Fibroblast of pulmonary artery (primary cell): Measurements from ENCODE around the gene FAM216B.

ENCODE experiments used
- DNase-seq: peaks from one replicate; pipeline ENCODE4 v3.0.0-alpha.2; 2010; ENCODE audit warnings: low read depth
- H3K4me3 ChIP-seq: replicated peaks from 2 replicates; pipeline ENCODE4 v1.5.1; 2011; ENCODE audit warnings: low read depth, mild to moderate bottlenecking, control low read depth, low read length, moderate library complexity
- TF ChIP-seq, protein P1 (sequence below): IDR thresholded peaks from 2 replicates; pipeline ENCODE4 v1.5.1; 2011; ENCODE audit warnings: mild to moderate bottlenecking, control low read depth, low read length, inconsistent platforms; ENCODE audit errors: missing control alignments

FAM216B gene

DNA sequence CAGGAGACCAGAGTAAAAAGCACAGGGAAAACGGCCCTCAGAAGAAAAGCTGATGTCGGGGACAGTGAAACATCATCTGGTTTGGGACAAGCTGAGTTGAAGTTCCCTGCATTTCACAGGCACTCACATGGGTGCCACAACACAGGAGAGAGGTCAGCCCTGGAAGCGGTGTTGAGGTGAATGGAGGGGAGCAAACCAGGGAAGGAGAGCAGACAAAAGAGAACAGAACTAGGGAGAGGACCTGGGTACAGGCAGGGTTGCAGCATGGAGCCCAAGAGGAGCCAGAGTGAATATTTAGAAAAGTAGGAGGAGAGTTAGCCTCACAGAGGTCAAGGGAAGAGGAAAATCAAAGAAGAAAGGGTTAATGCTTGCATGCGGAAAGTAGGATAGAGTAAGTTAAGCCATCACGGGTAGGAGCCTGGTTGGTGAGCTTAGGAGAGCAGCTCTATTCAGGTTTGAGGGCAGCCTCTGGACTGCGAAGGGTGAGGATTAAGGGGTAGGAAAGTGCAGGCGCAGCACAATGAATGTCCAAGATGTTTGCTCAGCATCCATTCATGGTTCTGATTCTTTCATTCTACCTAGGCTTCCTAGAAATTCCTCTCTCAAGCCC lies 15.5 kb downstream of the FAM216B start:
- no peak overlapping the region for H3K4me3 ChIP-seq
- no peak for DNase-seq
- TF ChIP-seq, protein P1, sequence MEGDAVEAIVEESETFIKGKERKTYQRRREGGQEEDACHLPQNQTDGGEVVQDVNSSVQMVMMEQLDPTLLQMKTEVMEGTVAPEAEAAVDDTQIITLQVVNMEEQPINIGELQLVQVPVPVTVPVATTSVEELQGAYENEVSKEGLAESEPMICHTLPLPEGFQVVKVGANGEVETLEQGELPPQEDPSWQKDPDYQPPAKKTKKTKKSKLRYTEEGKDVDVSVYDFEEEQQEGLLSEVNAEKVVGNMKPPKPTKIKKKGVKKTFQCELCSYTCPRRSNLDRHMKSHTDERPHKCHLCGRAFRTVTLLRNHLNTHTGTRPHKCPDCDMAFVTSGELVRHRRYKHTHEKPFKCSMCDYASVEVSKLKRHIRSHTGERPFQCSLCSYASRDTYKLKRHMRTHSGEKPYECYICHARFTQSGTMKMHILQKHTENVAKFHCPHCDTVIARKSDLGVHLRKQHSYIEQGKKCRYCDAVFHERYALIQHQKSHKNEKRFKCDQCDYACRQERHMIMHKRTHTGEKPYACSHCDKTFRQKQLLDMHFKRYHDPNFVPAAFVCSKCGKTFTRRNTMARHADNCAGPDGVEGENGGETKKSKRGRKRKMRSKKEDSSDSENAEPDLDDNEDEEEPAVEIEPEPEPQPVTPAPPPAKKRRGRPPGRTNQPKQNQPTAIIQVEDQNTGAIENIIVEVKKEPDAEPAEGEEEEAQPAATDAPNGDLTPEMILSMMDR = no peak

- H3K4me3 ChIP-seq = no peak overlapping the region
- no peak for DNase-seq
- TF ChIP-seq, protein P1 = no peak
These were observed 16.7 kb downstream of the FAM216B start for GRCh38 chr13:42798118-42798517.

GRCh38 chr13:42800109-42800643 lies 18.8 kb downstream of the FAM216B start:
- TF ChIP-seq, protein P1 = no peak
- no peak for DNase-seq
- no peak overlapping the region for H3K4me3 ChIP-seq

- TF ChIP-seq, protein P1 = no peak
- peak; percentile 49 for DNase-seq
- H3K4me3 ChIP-seq = no peak overlapping the region
These were observed 22.3 kb downstream of the FAM216B start for GRCh38 chr13:42803563-42804204.

DNA sequence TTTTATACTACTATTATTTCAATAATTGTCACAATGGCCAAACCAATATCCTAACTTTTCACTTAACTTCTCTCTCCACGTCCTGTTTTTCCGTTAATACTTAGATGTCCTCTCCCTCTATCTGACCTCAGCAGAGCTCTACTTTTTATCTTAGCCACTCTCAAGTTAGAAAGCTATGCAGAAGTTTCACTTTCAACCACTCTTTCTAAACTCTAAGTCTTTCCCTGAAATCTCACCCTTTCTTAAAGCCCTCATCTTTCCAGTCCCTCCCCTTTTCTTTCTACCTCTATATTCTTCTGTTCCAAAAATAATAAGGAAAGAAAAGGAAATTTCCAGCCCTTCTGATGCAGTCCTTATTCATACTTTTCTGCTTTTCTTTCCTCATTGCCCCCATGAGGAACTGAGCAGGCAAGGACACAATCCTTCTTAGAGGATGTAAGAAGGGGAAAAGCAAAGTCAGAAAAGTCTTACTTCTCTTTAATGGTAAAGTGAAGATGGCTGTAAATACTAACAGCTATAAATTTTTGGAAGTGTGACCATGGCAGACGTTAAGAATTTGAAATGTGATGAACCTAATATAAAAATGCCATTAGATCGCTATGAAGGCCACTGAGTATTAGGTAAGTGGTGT lies 23.0 kb downstream of the FAM216B start:
- TF ChIP-seq, protein P1 = no peak

DNA sequence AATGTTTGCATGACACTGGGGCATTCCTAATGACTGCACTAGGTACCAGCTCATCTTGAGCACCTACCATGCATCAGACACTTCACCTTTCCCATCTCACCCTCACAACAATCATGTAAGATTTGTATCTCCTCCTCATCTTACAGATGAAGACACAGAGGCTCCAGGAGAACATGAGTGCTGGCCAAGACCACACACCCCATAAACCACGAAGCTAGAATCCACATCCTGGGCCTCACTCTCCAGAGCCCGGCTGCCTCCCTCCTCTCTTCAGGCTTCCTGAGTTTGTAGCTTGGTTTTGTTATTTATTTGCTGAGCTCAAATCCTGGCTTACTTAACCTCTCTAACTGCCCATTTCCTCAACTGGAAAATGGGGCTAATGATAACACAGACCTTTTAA lies 25.9 kb downstream of the FAM216B start:
- no peak overlapping the region for H3K4me3 ChIP-seq
- TF ChIP-seq, protein P1 = no peak
- no peak for DNase-seq

More for the DNA sequence above, 23.0 kb downstream of the FAM216B start:
- H3K4me3 ChIP-seq = no peak overlapping the region
- no peak for DNase-seq
